Fibroblast of lung (primary cell): Measurements from ENCODE around the gene CYS1. TPM values are rescaled to one million over a fixed set of nuclear protein-coding genes. Genes with fewer than 3 reads are reported as not detected.
A peak's percentile ranks its signal among the peaks of the same experiment; 100 is the strongest.

Source experiments
- DNase-seq, 2 donors: peaks; one replicate each; pipeline versions ENCODE4 v3.0.0 to v3.0.0-alpha.2; 2010; ENCODE audit warnings: low read depth in 2 of 2
- H2AFZ ChIP-seq: 2 replicates; pipeline ENCODE4 v1.5.1; 2012; ENCODE audit warnings: low read length, control low read depth, inconsistent platforms
- H3K27ac ChIP-seq: 2 replicates; pipeline ENCODE4 v1.5.1; 2011; ENCODE audit warnings: low read length, control low read depth; ENCODE audit not compliant: insufficient read depth
- H3K27me3 ChIP-seq: 2 replicates; pipeline ENCODE4 v1.5.1; 2011; ENCODE audit warnings: mild to moderate bottlenecking, low read length; ENCODE audit not compliant: control insufficient read depth, insufficient read depth
- H3K36me3 ChIP-seq: 2 replicates; pipeline ENCODE4 v1.5.1; 2011; ENCODE audit warnings: low read length; ENCODE audit not compliant: control insufficient read depth, insufficient read depth
- H3K4me1 ChIP-seq: 2 replicates; pipeline ENCODE4 v1.5.1; 2011; ENCODE audit warnings: low read length; ENCODE audit not compliant: control insufficient read depth, insufficient read depth; ENCODE audit errors: extremely low read depth
- H3K4me2 ChIP-seq: 2 replicates; pipeline ENCODE4 v1.5.1; 2011; ENCODE audit warnings: low read length, control low read depth; ENCODE audit not compliant: insufficient read depth; ENCODE audit errors: extremely low read depth
- H3K4me3 ChIP-seq, 4 experiments: fragments of 200-600 bp in 1 of 4; sonication (generic) in 1 of 4; replicated peaks in 1 of 4; 2 replicates each; pipeline ENCODE4 v1.5.1; 2011 to 2016; ENCODE audit warnings: low read length in 4 of 4, low read depth in 3 of 4, mild to moderate bottlenecking in 3 of 4, control low read depth in 2 of 4, inconsistent platforms in 1 of 4, mixed read lengths in 1 of 4; ENCODE audit not compliant: insufficient read depth in 1 of 4; ENCODE audit errors: control extremely low read depth in 1 of 4
- H3K79me2 ChIP-seq: 2 replicates; pipeline ENCODE4 v1.5.1; 2012; ENCODE audit warnings: mild to moderate bottlenecking, low read length, inconsistent platforms; ENCODE audit not compliant: control insufficient read depth, insufficient read depth
- H3K9ac ChIP-seq: 2 replicates; pipeline ENCODE4 v1.5.1; 2011; ENCODE audit warnings: mild to moderate bottlenecking, low read length, control low read depth; ENCODE audit not compliant: insufficient read depth
- H3K9me3 ChIP-seq: 2 replicates; pipeline ENCODE4 v1.5.1; 2012; ENCODE audit warnings: low read depth, low read length; ENCODE audit not compliant: control insufficient read depth, insufficient read depth
- H4K20me1 ChIP-seq: 2 replicates; pipeline ENCODE4 v1.5.1; 2011; ENCODE audit warnings: low read length; ENCODE audit not compliant: control insufficient read depth, insufficient read depth; ENCODE audit errors: extremely low read depth
- EZH2 ChIP-seq: IDR thresholded peaks from 2 replicates; pipeline ENCODE4 v1.5.1; 2012; ENCODE audit warnings: low read length, control low read depth, mild to moderate bottlenecking; ENCODE audit errors: missing control alignments
- polyA plus RNA-seq, 2 donors: library from polyadenylated mRNA; depleted of rRNA in 1 of 2; stranded (reverse) in 1 of 2; unstranded in 1 of 2; fragments of >200 nt; gene quantifications; 2 replicates each; pipeline ENCODE4 v1.2.1, GENCODE V29; 2011 to 2012; ENCODE audit warnings: missing spikeins in 1 of 2
- total RNA-seq: library from RNA; depleted of rRNA; stranded (reverse); fragments of >200 nt; gene quantifications from 2 replicates; pipeline ENCODE4 v1.2.1, GENCODE V29; 2014
- TF ChIP-seq, protein P1 (sequence below), 2 donors: IDR thresholded peaks in 1 of 2; conservative IDR thresholded peaks in 1 of 2; 1 replicate in 1 of 2; 2 replicates in 1 of 2; pipeline ENCODE4 v1.5.1; 2011 to 2012; ENCODE audit warnings: low read length in 2 of 2, control low read depth in 1 of 2, inconsistent platforms in 1 of 2, low read depth in 1 of 2, mild to moderate bottlenecking in 1 of 2

Gene CYS1
- total and polyA plus RNA-seq, 2 donors (not counting 1 experiment from before 2014, with no cell fraction given): 0.31 to 5.1 TPM

DNA sequence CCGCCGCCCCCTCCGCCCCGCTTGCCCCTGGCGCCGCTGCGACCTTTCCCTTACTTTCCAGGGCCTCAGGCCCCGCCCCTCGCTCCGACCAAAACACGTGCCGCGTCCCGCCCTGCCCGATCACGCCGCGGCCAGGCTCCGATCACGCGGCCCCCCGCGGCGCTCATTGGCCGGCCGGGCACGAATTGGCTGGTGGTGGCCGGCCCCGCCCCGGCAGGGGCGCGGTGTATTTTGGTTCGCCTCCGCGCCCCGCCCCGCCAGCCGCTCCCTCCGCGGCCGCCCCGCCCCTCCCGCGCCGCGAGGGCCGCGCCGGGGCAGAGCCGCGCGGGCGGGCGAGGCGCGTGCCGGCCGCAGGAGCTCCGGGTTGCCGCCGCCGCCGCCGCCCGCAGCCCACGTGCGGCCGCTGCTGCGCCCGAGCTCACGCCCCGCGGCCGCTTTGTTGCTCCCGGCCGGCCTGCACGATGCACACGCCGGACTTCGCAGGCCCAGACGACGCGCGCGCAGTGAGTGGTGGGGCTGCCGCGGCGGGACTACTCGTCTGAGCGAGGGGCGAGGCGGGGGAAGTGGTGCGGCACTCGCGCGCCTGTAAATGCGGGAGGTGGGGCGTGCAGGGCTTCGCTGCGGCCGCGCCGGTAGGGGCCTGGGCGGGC is 36.8 kb downstream of the CYS1 start, which contains the start of gene KLF11:
Gene KLF11 (plus strand): TSS at position 295 of the 650 bp plus-strand sequence. CDS start 167 bp downstream, at position 462.
- TF ChIP-seq EZH2: no peak
- peak; percentile 81 to 92 for DNase-seq
- Histone ChIP-seq H2AFZ (peak within 1 kb of the TSS; percentile 41), H3K9ac (peak within 1 kb of the TSS; percentile 85), H3K9me3 (no peaks in the 10 kb centered on the region), H3K4me3 (peak within 1 kb of the TSS; percentile 7 to 66 (median 58)), H3K4me2 (peak within 1 kb of the TSS; percentile 72), H4K20me1 (no peaks in the 10 kb centered on the region), H3K4me1 (peaks cover 3% of the 10 kb centered on the region), H3K36me3 (peaks cover 5% of the 10 kb centered on the region), H3K27me3 (no peaks in the 10 kb centered on the region), H3K27ac (peak within 1 kb of the TSS; percentile 43), H3K79me2 (no peaks in the 10 kb centered on the region)

DNA sequence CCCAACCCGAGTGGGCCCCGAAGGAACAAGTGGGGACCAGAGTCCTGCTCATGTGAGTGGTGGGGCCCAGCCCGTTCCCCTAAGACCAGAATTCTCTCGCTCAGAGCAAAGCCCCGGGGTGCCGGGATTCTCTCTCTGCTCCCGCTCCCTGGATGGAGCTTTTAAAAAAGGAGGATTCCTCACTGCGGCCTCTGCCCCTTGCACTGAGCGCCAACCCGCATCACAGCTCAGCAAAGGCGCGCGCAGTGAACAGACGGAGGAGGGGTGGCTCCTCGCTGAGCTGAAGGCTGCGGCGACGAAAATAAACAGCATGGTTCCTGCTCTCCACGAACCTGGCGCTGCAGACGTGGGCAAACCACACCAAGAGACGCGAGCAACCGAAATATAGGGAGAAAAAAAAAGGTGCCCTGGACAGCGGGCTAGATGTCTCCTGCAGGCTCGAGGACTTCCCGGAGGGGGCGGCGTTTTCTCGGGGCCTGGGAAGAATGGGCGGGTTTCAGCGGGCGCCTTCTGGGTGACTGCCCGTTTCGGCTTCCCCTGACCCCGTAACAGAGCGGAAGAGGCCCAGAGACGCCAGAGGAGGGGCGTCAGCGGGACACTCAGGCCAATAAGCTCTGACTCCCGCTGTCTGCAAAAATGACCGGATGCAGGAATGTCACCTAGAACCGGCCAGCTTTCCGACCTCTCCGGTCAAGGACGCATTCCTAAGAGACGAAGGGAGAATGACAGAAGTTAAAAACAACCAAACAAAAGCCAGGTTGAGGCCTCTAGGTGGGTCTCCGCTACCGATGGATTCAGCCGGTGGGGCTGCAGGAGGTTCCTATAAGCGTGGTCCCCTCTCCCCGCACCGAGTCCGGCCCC is 37.7 kb downstream of the CYS1 start:
- Histone ChIP-seq H2AFZ (no peak overlapping the region), H3K27me3 (no peaks in the 10 kb centered on the region), H3K9ac (peak overlapping the region; percentile 44), H3K4me1 (peaks cover 5% of the 10 kb centered on the region), H3K4me3 (peak overlapping the region in 3 of 4 experiments; percentile 1 to 66 (median 59)), H3K9me3 (no peaks in the 10 kb centered on the region), H3K4me2 (peak overlapping the region; percentile 69), H3K79me2 (no peaks in the 10 kb centered on the region), H3K36me3 (peaks cover under 1% of the 10 kb centered on the region), H4K20me1 (no peaks in the 10 kb centered on the region), H3K27ac (peak overlapping the region; percentile 5)
- TF ChIP-seq EZH2: no peak
- TF ChIP-seq, protein P1, sequence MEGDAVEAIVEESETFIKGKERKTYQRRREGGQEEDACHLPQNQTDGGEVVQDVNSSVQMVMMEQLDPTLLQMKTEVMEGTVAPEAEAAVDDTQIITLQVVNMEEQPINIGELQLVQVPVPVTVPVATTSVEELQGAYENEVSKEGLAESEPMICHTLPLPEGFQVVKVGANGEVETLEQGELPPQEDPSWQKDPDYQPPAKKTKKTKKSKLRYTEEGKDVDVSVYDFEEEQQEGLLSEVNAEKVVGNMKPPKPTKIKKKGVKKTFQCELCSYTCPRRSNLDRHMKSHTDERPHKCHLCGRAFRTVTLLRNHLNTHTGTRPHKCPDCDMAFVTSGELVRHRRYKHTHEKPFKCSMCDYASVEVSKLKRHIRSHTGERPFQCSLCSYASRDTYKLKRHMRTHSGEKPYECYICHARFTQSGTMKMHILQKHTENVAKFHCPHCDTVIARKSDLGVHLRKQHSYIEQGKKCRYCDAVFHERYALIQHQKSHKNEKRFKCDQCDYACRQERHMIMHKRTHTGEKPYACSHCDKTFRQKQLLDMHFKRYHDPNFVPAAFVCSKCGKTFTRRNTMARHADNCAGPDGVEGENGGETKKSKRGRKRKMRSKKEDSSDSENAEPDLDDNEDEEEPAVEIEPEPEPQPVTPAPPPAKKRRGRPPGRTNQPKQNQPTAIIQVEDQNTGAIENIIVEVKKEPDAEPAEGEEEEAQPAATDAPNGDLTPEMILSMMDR (conservative IDR thresholded peaks at IDR 0.05 in 1 of 2, IDR thresholded peaks at IDR 0.05 in 1 of 2; ENCODE audit: low read depth in 1 of 2, low read length in 2 of 2): peak in 1 of 2 donors; percentile 11
- peak; percentile 58 to 87 for DNase-seq

GRCh38 chr2:10041711-10042110 is 38.5 kb downstream of the CYS1 start:
- Histone ChIP-seq H3K4me1 (peaks cover 7% of the 10 kb centered on the region), H3K9ac (no peak overlapping the region), H3K27me3 (no peaks in the 10 kb centered on the region), H3K79me2 (no peaks in the 10 kb centered on the region), H3K36me3 (no peaks in the 10 kb centered on the region), H3K27ac (no peak overlapping the region), H4K20me1 (no peaks in the 10 kb centered on the region), H2AFZ (no peak overlapping the region), H3K4me2 (no peak overlapping the region), H3K9me3 (no peaks in the 10 kb centered on the region), H3K4me3 (no peak overlapping the region)
- no peak for DNase-seq
- TF ChIP-seq, protein P1 (conservative IDR thresholded peaks at IDR 0.05 in 1 of 2, IDR thresholded peaks at IDR 0.05 in 1 of 2; ENCODE audit: low read depth in 1 of 2, low read length in 2 of 2): no peak
- no peak for TF ChIP-seq EZH2
